Thoracic aorta (tissue), 2 donors: ENCODE measurements around the gene FBXO38. TPM values are rescaled to one million over a fixed set of nuclear protein-coding genes. Genes with fewer than 3 reads are reported as not detected.

ENCODE experiments used
- ATAC-seq: fragments of 150-250 bp; one replicate; pipeline ENCODE4 v1.8.0; 2017; ENCODE audit warnings: low read depth; ENCODE audit not compliant: insufficient number of reproducible peaks, low FRiP score
- DNase-seq: peaks from one replicate; pipeline ENCODE4 v3.0.0-alpha.2; 2020; ENCODE audit warnings: low spot score
- H3K27ac ChIP-seq, 2 donors: fragments of 200-600 bp; sonication (generic); 1 replicate in 1 of 2; 2 replicates in 1 of 2; pipeline ENCODE4 v1.5.1; 2016; ENCODE audit warnings: mild to moderate bottlenecking in 2 of 2, moderate library complexity in 2 of 2
- H3K27me3 ChIP-seq: fragments of 200-600 bp; sonication (generic); replicated peaks from 2 replicates; pipeline ENCODE4 v1.6.0; 2016; ENCODE audit warnings: mild to moderate bottlenecking; ENCODE audit not compliant: insufficient read depth
- H3K36me3 ChIP-seq: fragments of 200-600 bp; sonication (generic); one replicate; pipeline ENCODE4 v1.5.1; 2016
- H3K4me1 ChIP-seq, 2 donors: fragments of 200-600 bp; sonication (generic); 1 replicate in 1 of 2; 2 replicates in 1 of 2; pipeline versions ENCODE4 v1.5.1 to v1.6.0; 2016; ENCODE audit warnings: low read depth in 2 of 2, mild to moderate bottlenecking in 1 of 2; ENCODE audit not compliant: control insufficient read depth in 1 of 2
- H3K4me3 ChIP-seq: fragments of 200-600 bp; sonication (generic); 2 replicates; pipeline ENCODE4 v1.5.1; 2016; ENCODE audit warnings: mild to moderate bottlenecking
- H3K9me3 ChIP-seq: fragments of 200-600 bp; sonication (generic); 2 replicates; pipeline ENCODE4 v1.5.1; 2016
- total RNA-seq, 2 donors: library from RNA; depleted of rRNA; stranded (reverse); fragments of >200 nt; gene quantifications; one replicate each; pipeline versions ENCODE4 v1.1.0 to v1.2.3, GENCODE V29; 2016
- TF ChIP-seq, protein P1 (sequence below): fragments of 200-600 bp; sonication (generic); IDR thresholded peaks from one replicate; pipeline ENCODE4 v1.5.1; 2019; ENCODE audit warnings: antibody characterized with exemption

The FBXO38 gene
- total RNA-seq, 2 donors from 2014 or later, result 33.7 to 121 TPM

DNA sequence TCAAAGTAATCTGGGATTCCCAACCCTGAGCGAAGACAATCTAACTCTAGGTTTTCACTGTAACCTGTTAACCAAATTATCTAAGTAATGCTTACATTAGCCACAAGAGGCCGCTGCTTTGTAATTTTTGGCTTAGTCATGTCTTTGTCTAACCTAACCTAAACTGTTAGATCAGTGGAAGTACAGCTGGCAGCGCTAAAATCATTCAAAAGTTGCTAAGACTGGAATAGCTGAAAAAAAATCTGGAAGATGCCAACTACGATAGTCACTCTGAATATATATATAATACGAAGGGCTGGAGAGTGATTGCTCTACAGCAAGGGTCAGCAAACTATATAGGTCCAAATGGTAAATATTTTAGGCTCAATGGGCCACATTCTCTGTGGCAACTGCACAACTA is 60.2 kb downstream of the FBXO38 start:
- Histone ChIP-seq H3K27ac (no peak overlapping the region), H3K4me3 (no peak overlapping the region), H3K36me3 (peaks cover 22% of the 10 kb centered on the region), H3K9me3 (no peaks in the 10 kb centered on the region), H3K4me1 (no peaks in the 10 kb centered on the region), H3K27me3 (no peaks in the 10 kb centered on the region)
- ATAC-seq (peak; percentile 88), DNase-seq (no peak)
- TF ChIP-seq, protein P1, sequence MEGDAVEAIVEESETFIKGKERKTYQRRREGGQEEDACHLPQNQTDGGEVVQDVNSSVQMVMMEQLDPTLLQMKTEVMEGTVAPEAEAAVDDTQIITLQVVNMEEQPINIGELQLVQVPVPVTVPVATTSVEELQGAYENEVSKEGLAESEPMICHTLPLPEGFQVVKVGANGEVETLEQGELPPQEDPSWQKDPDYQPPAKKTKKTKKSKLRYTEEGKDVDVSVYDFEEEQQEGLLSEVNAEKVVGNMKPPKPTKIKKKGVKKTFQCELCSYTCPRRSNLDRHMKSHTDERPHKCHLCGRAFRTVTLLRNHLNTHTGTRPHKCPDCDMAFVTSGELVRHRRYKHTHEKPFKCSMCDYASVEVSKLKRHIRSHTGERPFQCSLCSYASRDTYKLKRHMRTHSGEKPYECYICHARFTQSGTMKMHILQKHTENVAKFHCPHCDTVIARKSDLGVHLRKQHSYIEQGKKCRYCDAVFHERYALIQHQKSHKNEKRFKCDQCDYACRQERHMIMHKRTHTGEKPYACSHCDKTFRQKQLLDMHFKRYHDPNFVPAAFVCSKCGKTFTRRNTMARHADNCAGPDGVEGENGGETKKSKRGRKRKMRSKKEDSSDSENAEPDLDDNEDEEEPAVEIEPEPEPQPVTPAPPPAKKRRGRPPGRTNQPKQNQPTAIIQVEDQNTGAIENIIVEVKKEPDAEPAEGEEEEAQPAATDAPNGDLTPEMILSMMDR, result peak; percentile 73

GRCh38 chr5:148445578-148445977 is 61.8 kb downstream of the FBXO38 start:
- no peak overlapping the region for H3K4me3 ChIP-seq
- H3K9me3 ChIP-seq, result no peaks in the 10 kb centered on the region
- H3K4me1 ChIP-seq, result no peaks in the 10 kb centered on the region
- no peaks in the 10 kb centered on the region for H3K27me3 ChIP-seq
- TF ChIP-seq, protein P1, result no peak
- no peak for DNase-seq
- peaks cover 18% of the 10 kb centered on the region for H3K36me3 ChIP-seq
- no peak for ATAC-seq
- no peak overlapping the region for H3K27ac ChIP-seq

DNA sequence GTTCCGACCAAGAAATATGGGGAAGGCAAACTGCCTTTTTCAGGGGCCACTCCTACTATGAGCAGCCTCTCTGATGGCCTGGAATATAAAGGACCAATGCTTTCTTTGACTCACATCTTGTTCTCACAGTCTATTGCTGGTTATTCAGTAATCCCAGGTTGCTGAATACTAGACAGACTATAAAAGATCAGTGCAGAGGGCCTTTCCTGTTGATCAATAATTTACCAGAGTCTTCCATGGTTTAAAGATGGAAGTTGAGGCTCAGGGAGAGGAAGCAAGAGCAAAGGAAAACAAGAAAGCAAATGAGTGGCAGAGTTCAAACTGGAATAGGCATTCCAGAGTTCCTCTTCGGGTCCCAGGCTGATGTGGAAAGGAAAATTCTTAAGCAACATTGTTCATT is 62.9 kb downstream of the FBXO38 start:
- no peaks in the 10 kb centered on the region for H3K9me3 ChIP-seq
- no peaks in the 10 kb centered on the region for H3K4me1 ChIP-seq
- peaks cover 11% of the 10 kb centered on the region for H3K36me3 ChIP-seq
- no peak overlapping the region for H3K4me3 ChIP-seq
- H3K27me3 ChIP-seq, result no peaks in the 10 kb centered on the region
- ATAC-seq (no peak), DNase-seq (no peak)
- no peak overlapping the region for H3K27ac ChIP-seq
- TF ChIP-seq, protein P1, result no peak

DNA sequence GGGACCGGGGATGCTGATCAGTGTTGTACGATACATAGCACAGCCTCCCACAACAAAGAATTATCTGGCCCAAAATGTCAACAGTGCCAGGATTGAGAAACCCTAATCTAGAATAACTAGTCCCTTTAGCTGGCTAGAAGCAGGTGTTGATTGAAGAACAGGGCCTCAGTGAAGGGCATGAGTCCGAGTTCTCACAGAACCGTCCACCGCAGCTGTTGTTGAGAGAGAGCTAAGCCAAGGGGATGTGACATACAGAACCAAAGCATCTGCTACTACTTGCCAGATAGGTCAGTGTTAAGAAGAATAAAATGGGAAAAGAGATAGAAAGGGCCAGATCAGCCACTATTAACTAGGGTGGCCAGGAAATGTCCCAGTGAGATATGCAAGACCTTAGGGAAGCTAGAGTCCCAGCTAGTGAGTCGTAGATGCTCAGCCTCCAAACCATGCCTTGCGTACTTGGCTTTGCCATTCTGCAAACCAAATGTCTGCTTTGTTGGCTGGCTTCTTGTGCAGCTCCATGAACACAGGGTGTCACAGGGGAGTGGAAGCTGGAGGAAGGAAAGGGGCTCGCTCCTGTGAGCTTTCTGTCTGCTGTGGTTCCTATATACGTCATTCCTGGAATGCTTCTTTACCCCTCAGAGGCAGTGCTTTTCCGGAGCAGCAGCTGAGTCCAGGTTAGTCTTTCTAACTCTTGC is 68.9 kb downstream of the FBXO38 start:
- H3K4me3 ChIP-seq, result no peak overlapping the region
- H3K4me1 ChIP-seq, result no peaks in the 10 kb centered on the region
- H3K9me3 ChIP-seq, result no peaks in the 10 kb centered on the region
- DNase-seq, result no peak
- H3K36me3 ChIP-seq, result no peaks in the 10 kb centered on the region
- ATAC-seq, result no peak
- TF ChIP-seq, protein P1, result no peak
- no peaks in the 10 kb centered on the region for H3K27me3 ChIP-seq
- no peak overlapping the region for H3K27ac ChIP-seq

- no peak overlapping the region for H3K27ac ChIP-seq
- no peaks in the 10 kb centered on the region for H3K27me3 ChIP-seq
- H3K4me1 ChIP-seq, result no peaks in the 10 kb centered on the region
- no peak overlapping the region for H3K4me3 ChIP-seq
- DNase-seq (no peak), ATAC-seq (no peak)
- H3K36me3 ChIP-seq, result no peaks in the 10 kb centered on the region
- TF ChIP-seq, protein P1, result no peak
- H3K9me3 ChIP-seq, result no peaks in the 10 kb centered on the region
Observed at GRCh38 chr5:148454576-148454975, 70.8 kb downstream of the FBXO38 start.
